Neural cell (in vitro differentiated cells): Measurements from ENCODE around the gene PAPOLG.

Experiments
- EP300 ChIP-seq: fragments of 450-650 bp; conservative IDR thresholded peaks from 2 replicates; pipeline ENCODE4 v1.6.1; 2014; ENCODE audit warnings: antibody characterized with exemption, mild to moderate bottlenecking, moderate library complexity; ENCODE audit not compliant: poor library complexity, severe bottlenecking
- EZH2 ChIP-seq: fragments of 200-600, 300-800 bp; shearing (Covaris generic), sonication (generic); IDR thresholded peaks from 2 replicates; pipeline ENCODE4 v1.6.1; 2014; ENCODE audit warnings: antibody characterized with exemption, low read length, borderline replicate concordance, mild to moderate bottlenecking; ENCODE audit not compliant: insufficient read depth, poor library complexity, severe bottlenecking
- MXI1 ChIP-seq: fragments of 450-650 bp; conservative IDR thresholded peaks from 2 replicates; pipeline ENCODE4 v1.6.1; 2014; ENCODE audit warnings: antibody characterized with exemption, mild to moderate bottlenecking; ENCODE audit not compliant: poor library complexity, severe bottlenecking
- POLR2AphosphoS5 ChIP-seq: IDR thresholded peaks from 2 replicates; pipeline ENCODE4 v1.6.1; 2012
- RAD21 ChIP-seq: fragments of 450-650 bp; conservative IDR thresholded peaks from 2 replicates; pipeline ENCODE4 v1.6.1; 2014; ENCODE audit warnings: antibody characterized with exemption, mild to moderate bottlenecking, moderate library complexity
- SMC3 ChIP-seq: fragments of 450-650 bp; conservative IDR thresholded peaks from 2 replicates; pipeline ENCODE4 v1.6.1; 2014; ENCODE audit warnings: antibody characterized with exemption, mild to moderate bottlenecking, moderate library complexity; ENCODE audit not compliant: poor library complexity
- TAF1 ChIP-seq: IDR thresholded peaks from 2 replicates; pipeline ENCODE4 v1.6.1; 2012; ENCODE audit warnings: low read depth
- TF ChIP-seq, protein P1 (sequence below): fragments of 450-650 bp; IDR thresholded peaks from 2 replicates; pipeline ENCODE4 v1.5.1; 2014; ENCODE audit warnings: antibody characterized with exemption, mild to moderate bottlenecking, moderate library complexity; ENCODE audit not compliant: poor library complexity, severe bottlenecking
- TF ChIP-seq, protein P2 (sequence below): IDR thresholded peaks from 2 replicates; pipeline ENCODE4 v1.6.1; 2012; ENCODE audit warnings: borderline replicate concordance

DNA sequence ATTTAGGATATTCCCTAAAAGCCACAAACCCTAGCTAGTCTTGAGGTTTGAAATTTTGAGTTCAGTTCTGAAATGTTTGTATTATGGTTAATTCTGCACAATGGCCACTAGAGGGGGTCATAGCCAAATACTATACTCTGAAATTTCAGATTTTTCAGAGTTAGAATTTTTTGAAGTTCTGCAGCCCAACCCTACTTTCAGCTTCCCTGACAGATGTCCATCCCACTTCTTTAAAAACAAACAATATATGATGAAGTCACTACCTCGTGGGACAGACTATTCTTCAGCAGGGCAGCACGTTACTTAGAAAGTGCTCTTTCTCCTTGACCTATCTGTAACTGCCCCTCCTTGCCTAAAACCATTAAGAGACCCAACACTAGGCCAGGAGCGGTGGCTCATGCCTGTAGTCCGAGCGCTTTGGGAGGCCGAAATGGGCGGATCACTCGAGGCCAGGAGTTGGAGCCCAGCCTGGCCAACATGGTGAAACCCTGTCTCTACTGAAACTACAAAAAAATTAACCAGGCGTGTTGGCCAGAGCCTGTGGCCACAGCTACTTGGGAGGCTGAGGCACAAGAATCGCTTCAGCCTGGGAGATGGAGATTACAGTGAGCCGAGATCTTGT is 48.2 kb upstream of the PAPOLG start:
- TF ChIP-seq EZH2 (no peak), EP300 (no peak), RAD21 (peak; percentile 71), POLR2AphosphoS5 (no peak), TAF1 (no peak), MXI1 (no peak), SMC3 (peak; percentile 76)
- TF ChIP-seq, protein P1, sequence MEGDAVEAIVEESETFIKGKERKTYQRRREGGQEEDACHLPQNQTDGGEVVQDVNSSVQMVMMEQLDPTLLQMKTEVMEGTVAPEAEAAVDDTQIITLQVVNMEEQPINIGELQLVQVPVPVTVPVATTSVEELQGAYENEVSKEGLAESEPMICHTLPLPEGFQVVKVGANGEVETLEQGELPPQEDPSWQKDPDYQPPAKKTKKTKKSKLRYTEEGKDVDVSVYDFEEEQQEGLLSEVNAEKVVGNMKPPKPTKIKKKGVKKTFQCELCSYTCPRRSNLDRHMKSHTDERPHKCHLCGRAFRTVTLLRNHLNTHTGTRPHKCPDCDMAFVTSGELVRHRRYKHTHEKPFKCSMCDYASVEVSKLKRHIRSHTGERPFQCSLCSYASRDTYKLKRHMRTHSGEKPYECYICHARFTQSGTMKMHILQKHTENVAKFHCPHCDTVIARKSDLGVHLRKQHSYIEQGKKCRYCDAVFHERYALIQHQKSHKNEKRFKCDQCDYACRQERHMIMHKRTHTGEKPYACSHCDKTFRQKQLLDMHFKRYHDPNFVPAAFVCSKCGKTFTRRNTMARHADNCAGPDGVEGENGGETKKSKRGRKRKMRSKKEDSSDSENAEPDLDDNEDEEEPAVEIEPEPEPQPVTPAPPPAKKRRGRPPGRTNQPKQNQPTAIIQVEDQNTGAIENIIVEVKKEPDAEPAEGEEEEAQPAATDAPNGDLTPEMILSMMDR = peak; percentile 75
- TF ChIP-seq, protein P2, sequence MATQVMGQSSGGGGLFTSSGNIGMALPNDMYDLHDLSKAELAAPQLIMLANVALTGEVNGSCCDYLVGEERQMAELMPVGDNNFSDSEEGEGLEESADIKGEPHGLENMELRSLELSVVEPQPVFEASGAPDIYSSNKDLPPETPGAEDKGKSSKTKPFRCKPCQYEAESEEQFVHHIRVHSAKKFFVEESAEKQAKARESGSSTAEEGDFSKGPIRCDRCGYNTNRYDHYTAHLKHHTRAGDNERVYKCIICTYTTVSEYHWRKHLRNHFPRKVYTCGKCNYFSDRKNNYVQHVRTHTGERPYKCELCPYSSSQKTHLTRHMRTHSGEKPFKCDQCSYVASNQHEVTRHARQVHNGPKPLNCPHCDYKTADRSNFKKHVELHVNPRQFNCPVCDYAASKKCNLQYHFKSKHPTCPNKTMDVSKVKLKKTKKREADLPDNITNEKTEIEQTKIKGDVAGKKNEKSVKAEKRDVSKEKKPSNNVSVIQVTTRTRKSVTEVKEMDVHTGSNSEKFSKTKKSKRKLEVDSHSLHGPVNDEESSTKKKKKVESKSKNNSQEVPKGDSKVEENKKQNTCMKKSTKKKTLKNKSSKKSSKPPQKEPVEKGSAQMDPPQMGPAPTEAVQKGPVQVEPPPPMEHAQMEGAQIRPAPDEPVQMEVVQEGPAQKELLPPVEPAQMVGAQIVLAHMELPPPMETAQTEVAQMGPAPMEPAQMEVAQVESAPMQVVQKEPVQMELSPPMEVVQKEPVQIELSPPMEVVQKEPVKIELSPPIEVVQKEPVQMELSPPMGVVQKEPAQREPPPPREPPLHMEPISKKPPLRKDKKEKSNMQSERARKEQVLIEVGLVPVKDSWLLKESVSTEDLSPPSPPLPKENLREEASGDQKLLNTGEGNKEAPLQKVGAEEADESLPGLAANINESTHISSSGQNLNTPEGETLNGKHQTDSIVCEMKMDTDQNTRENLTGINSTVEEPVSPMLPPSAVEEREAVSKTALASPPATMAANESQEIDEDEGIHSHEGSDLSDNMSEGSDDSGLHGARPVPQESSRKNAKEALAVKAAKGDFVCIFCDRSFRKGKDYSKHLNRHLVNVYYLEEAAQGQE = no peak
